HG03060 (cell line): ENCODE results near the gene SLC44A4.
"Not testable (repeated sequence)": the region's sequence is repeated elsewhere in the genome, so short reads cannot be mapped to it uniquely, and the experiment has no call there.

Source experiments
- ATAC-seq: cut with Tn5 transposase; IDR thresholded peaks from one replicate; pipeline ENCODE4 v1.9.1; 2021; ENCODE audit warnings: low read depth, moderate number of reproducible peaks; ENCODE audit not compliant: unreplicated experiment

The SLC44A4 gene

GRCh38 chr6:31861919-31862343 lies 16.9 kb downstream of the SLC44A4 start:
- no peak for ATAC-seq

- no peak for ATAC-seq
These were observed 17.6 kb downstream of the SLC44A4 start for GRCh38 chr6:31861150-31861549.

- no peak for ATAC-seq
These were observed 18.4 kb downstream of the SLC44A4 start for GRCh38 chr6:31860349-31860748.

- no peak for ATAC-seq
These were observed 18.9 kb downstream of the SLC44A4 start for GRCh38 chr6:31859923-31860322.

GRCh38 chr6:31858707-31859106 lies 20.1 kb downstream of the SLC44A4 start:
- ATAC-seq, result no peak

- ATAC-seq, result not testable (repeated sequence)
These were observed 21.0 kb downstream of the SLC44A4 start for GRCh38 chr6:31857774-31858173.

- ATAC-seq, result not testable (repeated sequence)
These were observed 26.6 kb downstream of the SLC44A4 start for GRCh38 chr6:31851980-31852718.

GRCh38 chr6:31851485-31851832 lies 27.3 kb downstream of the SLC44A4 start:
- no peak for ATAC-seq

GRCh38 chr6:31850765-31851484 lies 27.9 kb downstream of the SLC44A4 start:
- ATAC-seq, result no peak

GRCh38 chr6:31847276-31847978 lies 31.4 kb downstream of the SLC44A4 start:
- ATAC-seq, result no peak

- no peak for ATAC-seq
These were observed 34.3 kb downstream of the SLC44A4 start for GRCh38 chr6:31844507-31844906.

- ATAC-seq, result no peak
These were observed 36.7 kb downstream of the SLC44A4 start for GRCh38 chr6:31842053-31842452.

- not testable (repeated sequence) for ATAC-seq
These were observed 39.0 kb downstream of the SLC44A4 start for GRCh38 chr6:31839779-31840126.

- ATAC-seq, result no peak
These were observed 39.8 kb downstream of the SLC44A4 start for GRCh38 chr6:31838968-31839367.

- ATAC-seq, result not testable (repeated sequence)
These were observed 40.7 kb downstream of the SLC44A4 start for GRCh38 chr6:31838114-31838553.

- no peak for ATAC-seq
These were observed 41.3 kb downstream of the SLC44A4 start for GRCh38 chr6:31837369-31838113.

- ATAC-seq, result no peak
These were observed 42.1 kb downstream of the SLC44A4 start for GRCh38 chr6:31836474-31837368.

- no peak for ATAC-seq
These were observed 42.7 kb downstream of the SLC44A4 start for GRCh38 chr6:31836047-31836473.

- ATAC-seq, result no peak
These were observed 44.2 kb downstream of the SLC44A4 start for GRCh38 chr6:31834367-31835250.
